ENCODE results near the gene ARFRP1. TPM values are rescaled to one million over a fixed set of nuclear protein-coding genes. Genes with fewer than 3 reads are reported as not detected.

The ARFRP1 gene
- total and polyA plus RNA-seq, 2 of the 13 experiments (the other 11 are each of a cell fraction or from before 2014, with no cell fraction given), result 32.0 to 51.1 TPM

DNA sequence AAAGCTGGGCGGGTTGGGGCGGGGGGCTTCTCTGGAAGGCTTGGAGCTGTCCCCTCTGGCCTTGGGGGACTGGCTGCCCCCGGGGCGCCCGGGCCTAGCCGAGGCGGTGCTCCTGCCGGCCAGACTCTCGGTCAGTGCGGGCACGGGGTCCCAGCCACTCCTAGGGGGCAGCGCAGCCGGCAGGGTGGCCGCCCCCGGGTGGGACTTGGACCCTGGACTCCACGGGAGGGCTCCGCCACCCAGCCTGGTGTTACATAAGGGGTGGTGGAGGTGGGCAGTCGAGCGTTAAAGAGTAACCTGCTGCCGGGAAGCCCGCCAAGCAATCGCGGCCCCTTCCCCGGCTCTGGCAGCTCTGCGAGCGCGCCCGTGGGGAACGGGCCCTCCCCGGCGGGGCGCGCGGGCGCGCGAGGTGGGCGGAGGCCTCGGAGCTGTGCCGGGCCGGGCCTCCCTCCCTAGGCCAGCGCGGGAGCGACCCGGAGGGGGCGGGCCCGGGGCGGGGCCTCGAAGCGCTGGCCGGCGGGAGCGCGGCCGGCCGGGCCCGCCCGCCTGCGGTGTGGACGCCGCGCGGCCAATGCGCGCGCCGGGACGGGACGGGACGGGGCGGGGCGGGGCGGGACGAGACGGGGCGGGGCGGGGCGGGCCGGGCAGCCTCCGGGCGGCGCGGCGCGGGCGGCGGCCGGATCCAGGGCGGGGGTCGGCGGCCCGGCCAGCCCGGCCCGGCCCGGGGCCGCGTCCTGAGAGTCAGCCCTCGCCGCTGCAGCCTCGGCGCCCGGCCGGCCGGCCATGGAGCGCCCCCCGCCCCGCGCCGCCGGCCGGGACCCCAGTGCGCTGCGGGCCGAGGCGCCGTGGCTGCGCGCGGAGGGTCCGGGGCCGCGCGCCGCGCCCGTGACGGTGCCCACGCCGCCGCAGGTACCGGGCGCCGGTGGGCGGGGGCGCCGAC, 31.6 kb upstream of the ARFRP1 start, which contains the start of gene SLC2A4RG (continued):
- TF ChIP-seq HNRNPL (IDR thresholded peaks at IDR 0.05; ENCODE audit: low read depth, low read length) (peak; percentile 96), ZNF616 (CRISPR knock-in tag; IDR thresholded peaks at IDR 0.05; ENCODE audit: low read depth) (peak; percentile 91; the same call in 1 of the 2 replicates), PPARG (CRISPR knock-in tag; conservative IDR thresholded peaks at IDR 0.05) (peak; percentile 86), SMARCE1 (IDR thresholded peaks at IDR 0.05; ENCODE audit: borderline replicate concordance) (no peak), ZNF276 (CRISPR knock-in tag; IDR thresholded peaks at IDR 0.05; ENCODE audit: low read depth) (peak; percentile 80; the same call in 1 of the 2 replicates), GATAD2A (CRISPR knock-in tag; IDR thresholded peaks at IDR 0.05) (peak; percentile 89), FOXJ3 (CRISPR knock-in tag; IDR thresholded peaks at IDR 0.05; ENCODE audit: borderline replicate concordance) (peak; percentile 74; the same call in 1 of the 2 replicates), FOXC1 (CRISPR knock-in tag; IDR thresholded peaks at IDR 0.05; ENCODE audit: borderline replicate concordance) (peak; percentile 43; the same call in 1 of the 2 replicates), NFRKB (IDR thresholded peaks at IDR 0.05) (no peak), RBM22 (optimal IDR thresholded peaks at IDR 0.05; ENCODE audit: low read length) (peak; percentile 84), KIAA2018 (CRISPR knock-in tag; IDR thresholded peaks at IDR 0.05; ENCODE audit: borderline replicate concordance) (no peak), MYNN (CRISPR knock-in tag; IDR thresholded peaks at IDR 0.05; ENCODE audit: low read depth) (0 out of 2 replicates have a peak, but pooled peaks have one; percentile 91), ISX (CRISPR knock-in tag; conservative IDR thresholded peaks at IDR 0.05) (0 out of 2 replicates have a peak, but pooled peaks have one; percentile 63)
- TF ChIP-seq, protein P1, sequence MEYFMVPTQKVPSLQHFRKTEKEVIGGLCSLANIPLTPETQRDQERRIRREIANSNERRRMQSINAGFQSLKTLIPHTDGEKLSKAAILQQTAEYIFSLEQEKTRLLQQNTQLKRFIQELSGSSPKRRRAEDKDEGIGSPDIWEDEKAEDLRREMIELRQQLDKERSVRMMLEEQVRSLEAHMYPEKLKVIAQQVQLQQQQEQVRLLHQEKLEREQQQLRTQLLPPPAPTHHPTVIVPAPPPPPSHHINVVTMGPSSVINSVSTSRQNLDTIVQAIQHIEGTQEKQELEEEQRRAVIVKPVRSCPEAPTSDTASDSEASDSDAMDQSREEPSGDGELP (IDR thresholded peaks at IDR 0.05; ENCODE audit: borderline replicate concordance, low read depth), result no peak; the same call in 1 of the 2 replicates
- TF ChIP-seq, protein P2, sequence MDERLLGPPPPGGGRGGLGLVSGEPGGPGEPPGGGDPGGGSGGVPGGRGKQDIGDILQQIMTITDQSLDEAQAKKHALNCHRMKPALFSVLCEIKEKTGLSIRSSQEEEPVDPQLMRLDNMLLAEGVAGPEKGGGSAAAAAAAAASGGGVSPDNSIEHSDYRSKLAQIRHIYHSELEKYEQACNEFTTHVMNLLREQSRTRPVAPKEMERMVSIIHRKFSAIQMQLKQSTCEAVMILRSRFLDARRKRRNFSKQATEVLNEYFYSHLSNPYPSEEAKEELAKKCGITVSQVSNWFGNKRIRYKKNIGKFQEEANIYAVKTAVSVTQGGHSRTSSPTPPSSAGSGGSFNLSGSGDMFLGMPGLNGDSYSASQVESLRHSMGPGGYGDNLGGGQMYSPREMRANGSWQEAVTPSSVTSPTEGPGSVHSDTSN (CRISPR knock-in tag; IDR thresholded peaks at IDR 0.05), result no peak
